Measurements from ENCODE around the gene GALNT10.

DNA sequence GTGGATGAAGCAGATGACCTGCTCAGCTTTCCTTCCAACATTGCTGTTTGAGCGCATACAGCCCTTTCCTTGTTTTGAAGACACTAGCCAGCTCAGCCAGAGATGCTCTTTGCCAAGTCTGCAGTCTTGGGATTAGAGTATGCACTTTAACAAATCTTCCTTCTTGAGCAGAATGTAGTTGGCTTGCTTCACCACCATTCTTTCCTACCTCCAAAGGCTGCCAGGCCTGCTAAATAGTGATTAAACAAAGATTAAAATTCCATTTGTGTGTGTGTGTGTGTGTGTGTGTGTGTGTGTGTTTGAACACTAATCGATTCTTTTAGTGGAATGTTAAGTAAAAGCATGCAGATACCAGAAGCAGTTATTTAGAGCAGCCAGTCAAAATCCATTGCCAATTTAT, 97.6 kb downstream of the GALNT10 start:
- no peak for TF ChIP-seq POLR2A (IDR thresholded peaks at IDR 0.05)
- TF ChIP-seq, protein P1, sequence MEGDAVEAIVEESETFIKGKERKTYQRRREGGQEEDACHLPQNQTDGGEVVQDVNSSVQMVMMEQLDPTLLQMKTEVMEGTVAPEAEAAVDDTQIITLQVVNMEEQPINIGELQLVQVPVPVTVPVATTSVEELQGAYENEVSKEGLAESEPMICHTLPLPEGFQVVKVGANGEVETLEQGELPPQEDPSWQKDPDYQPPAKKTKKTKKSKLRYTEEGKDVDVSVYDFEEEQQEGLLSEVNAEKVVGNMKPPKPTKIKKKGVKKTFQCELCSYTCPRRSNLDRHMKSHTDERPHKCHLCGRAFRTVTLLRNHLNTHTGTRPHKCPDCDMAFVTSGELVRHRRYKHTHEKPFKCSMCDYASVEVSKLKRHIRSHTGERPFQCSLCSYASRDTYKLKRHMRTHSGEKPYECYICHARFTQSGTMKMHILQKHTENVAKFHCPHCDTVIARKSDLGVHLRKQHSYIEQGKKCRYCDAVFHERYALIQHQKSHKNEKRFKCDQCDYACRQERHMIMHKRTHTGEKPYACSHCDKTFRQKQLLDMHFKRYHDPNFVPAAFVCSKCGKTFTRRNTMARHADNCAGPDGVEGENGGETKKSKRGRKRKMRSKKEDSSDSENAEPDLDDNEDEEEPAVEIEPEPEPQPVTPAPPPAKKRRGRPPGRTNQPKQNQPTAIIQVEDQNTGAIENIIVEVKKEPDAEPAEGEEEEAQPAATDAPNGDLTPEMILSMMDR (IDR thresholded peaks at IDR 0.05): no peak

All from uterus (tissue), 2 donors.